Measurements from ENCODE around the gene ZNF768. TPM values are rescaled to one million over a fixed set of nuclear protein-coding genes. Genes with fewer than 3 reads are reported as not detected.

Gene ZNF768
- total RNA-seq, 1 experiment from 2014 or later: 48.8 TPM

- Histone ChIP-seq H3K27ac (ENCODE audit: low read depth, low read length) (no peak overlapping the region), H3K27me3 (ENCODE audit: insufficient read depth, low read length) (no peaks in the 10 kb centered on the region), H3K9me3 (ENCODE audit: control insufficient read depth in 1 of 2, insufficient read depth in 1 of 2, low read depth in 1 of 2, low read length in 2 of 2) (no peaks in the 10 kb centered on the region), H4K20me1 (ENCODE audit: insufficient read depth) (no peaks in the 10 kb centered on the region), H3K36me3 (ENCODE audit: control insufficient read depth in 1 of 2, insufficient read depth in 2 of 2, low read length in 2 of 2) (no peaks in the 10 kb centered on the region), H3K4me1 (ENCODE audit: control insufficient read depth in 1 of 2, insufficient read depth in 2 of 2, low read length in 2 of 2) (peaks cover 9 to 28% of the 10 kb centered on the region in 2 experiments; a peak in 3 of 4 replicates), H3K4me3 (replicated peaks in 1 of 2; ENCODE audit: low read depth in 1 of 2, low read length in 2 of 2) (no peak overlapping the region), H2AFZ (ENCODE audit: low read depth, low read length, poor library complexity, severe bottlenecking) (no peak overlapping the region), H3K9ac (ENCODE audit: low read length) (no peak overlapping the region), H3K79me2 (ENCODE audit: insufficient read depth, low read length) (no peaks in the 10 kb centered on the region), H3K4me2 (ENCODE audit: low read length) (no peak overlapping the region), H3K9me2 (ENCODE audit: insufficient read depth) (no peaks in the 10 kb centered on the region)
- DNase-seq (ENCODE audit: low read depth, low spot score) (no peak), ATAC-seq (no peak)
- intact Hi-C loops (cut with micrococcal nuclease): no loop called here
- RAD21 ChIA-PET (ENCODE audit: low non-redundant PET in 1 of 2, low total read pairs in 2 of 2, uncharacterized antibody in 2 of 2, unreplicated experiment in 2 of 2): no interaction called here
- TF ChIP-seq EGR1 (IDR thresholded peaks at IDR 0.05; ENCODE audit: low read depth): no peak
- TF ChIP-seq, protein P1, sequence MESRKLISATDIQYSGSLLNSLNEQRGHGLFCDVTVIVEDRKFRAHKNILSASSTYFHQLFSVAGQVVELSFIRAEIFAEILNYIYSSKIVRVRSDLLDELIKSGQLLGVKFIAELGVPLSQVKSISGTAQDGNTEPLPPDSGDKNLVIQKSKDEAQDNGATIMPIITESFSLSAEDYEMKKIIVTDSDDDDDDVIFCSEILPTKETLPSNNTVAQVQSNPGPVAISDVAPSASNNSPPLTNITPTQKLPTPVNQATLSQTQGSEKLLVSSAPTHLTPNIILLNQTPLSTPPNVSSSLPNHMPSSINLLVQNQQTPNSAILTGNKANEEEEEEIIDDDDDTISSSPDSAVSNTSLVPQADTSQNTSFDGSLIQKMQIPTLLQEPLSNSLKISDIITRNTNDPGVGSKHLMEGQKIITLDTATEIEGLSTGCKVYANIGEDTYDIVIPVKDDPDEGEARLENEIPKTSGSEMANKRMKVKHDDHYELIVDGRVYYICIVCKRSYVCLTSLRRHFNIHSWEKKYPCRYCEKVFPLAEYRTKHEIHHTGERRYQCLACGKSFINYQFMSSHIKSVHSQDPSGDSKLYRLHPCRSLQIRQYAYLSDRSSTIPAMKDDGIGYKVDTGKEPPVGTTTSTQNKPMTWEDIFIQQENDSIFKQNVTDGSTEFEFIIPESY (IDR thresholded peaks at IDR 0.05; ENCODE audit: extremely low read depth, insufficient replicate concordance, low read length): no peak
- TF ChIP-seq RAD21 (IDR thresholded peaks at IDR 0.05; ENCODE audit: low read depth): no peak
- TF ChIP-seq CTCF (IDR thresholded peaks at IDR 0.05 in 2 of 3, conservative IDR thresholded peaks at IDR 0.05 in 1 of 3; ENCODE audit: borderline replicate concordance in 1 of 3, insufficient read depth in 1 of 3, low read depth in 2 of 3, low read length in 2 of 3): no peak
- no peak for TF ChIP-seq ZFX (IDR thresholded peaks at IDR 0.05)
- TF ChIP-seq YY1 (IDR thresholded peaks at IDR 0.05; ENCODE audit: extremely low read depth, insufficient replicate concordance, low read depth, low read length): no peak
- no peak for TF ChIP-seq POLR2AphosphoS5 (IDR thresholded peaks at IDR 0.05; ENCODE audit: low read depth, low read length)
- no peak for TF ChIP-seq POLR2A (IDR thresholded peaks at IDR 0.05; ENCODE audit: borderline replicate concordance, extremely low read depth, insufficient read depth, insufficient read length)
- no peak for TF ChIP-seq SIN3A (IDR thresholded peaks at IDR 0.05; ENCODE audit: low read depth)
- TF ChIP-seq SP1 (IDR thresholded peaks at IDR 0.05; ENCODE audit: low read depth): no peak
- no peak for TF ChIP-seq SRF (IDR thresholded peaks at IDR 0.05; ENCODE audit: low read depth)
- TF ChIP-seq CBX3 (IDR thresholded peaks at IDR 0.05; ENCODE audit: low read depth): no peak
- TF ChIP-seq REST (IDR thresholded peaks at IDR 0.05; ENCODE audit: low read depth): no peak
- TF ChIP-seq, protein P2, sequence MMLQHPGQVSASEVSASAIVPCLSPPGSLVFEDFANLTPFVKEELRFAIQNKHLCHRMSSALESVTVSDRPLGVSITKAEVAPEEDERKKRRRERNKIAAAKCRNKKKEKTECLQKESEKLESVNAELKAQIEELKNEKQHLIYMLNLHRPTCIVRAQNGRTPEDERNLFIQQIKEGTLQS (IDR thresholded peaks at IDR 0.05): no peak
- no peak for TF ChIP-seq EZH2 (IDR thresholded peaks at IDR 0.05)
- TF ChIP-seq TCF7L2 (IDR thresholded peaks at IDR 0.05; ENCODE audit: borderline replicate concordance, extremely low read depth, insufficient read depth, insufficient read length): no peak
- TF ChIP-seq CEBPB (IDR thresholded peaks at IDR 0.05; ENCODE audit: low read depth): no peak
- no peak for TF ChIP-seq ZNF274 (IDR thresholded peaks at IDR 0.05; ENCODE audit: low read depth, low read length)
- TF ChIP-seq JUND (IDR thresholded peaks at IDR 0.05): no peak
- no peak for TF ChIP-seq FOSL1 (IDR thresholded peaks at IDR 0.05; ENCODE audit: low read depth)
- POLR2A ChIA-PET: no interaction called here
- CTCF ChIA-PET: no interaction called here
- BruUV-seq (replicated peaks): no TSS peak
Measured at GRCh38 chr16:30569281-30569680, 42.9 kb upstream of the ZNF768 start.
